Trophoblast cell (in vitro differentiated cells and primary cell): ENCODE data around the gene KCNMA1.

Experiments
- DNase-seq, 2 donors: peaks; one replicate each; pipeline ENCODE4 v3.0.0-alpha.2; 2016
- H2AFZ ChIP-seq: 2 replicates; pipeline ENCODE4 v1.6.1; 2013; ENCODE audit warnings: low read length, moderate library complexity, mild to moderate bottlenecking; ENCODE audit not compliant: insufficient read depth, poor library complexity
- H2AK5ac ChIP-seq: 2 replicates; pipeline ENCODE4 v1.6.1; 2013; ENCODE audit warnings: mild to moderate bottlenecking, low read length
- H2BK120ac ChIP-seq: 2 replicates; pipeline ENCODE4 v1.6.1; 2013; ENCODE audit warnings: low read length, mild to moderate bottlenecking, moderate library complexity; ENCODE audit not compliant: insufficient read depth, poor library complexity
- H2BK12ac ChIP-seq: 2 replicates; pipeline ENCODE4 v1.6.1; 2013; ENCODE audit warnings: mild to moderate bottlenecking, low read length, moderate library complexity
- H2BK5ac ChIP-seq: 2 replicates; pipeline ENCODE4 v1.6.1; 2013; ENCODE audit warnings: low read length, low read depth, moderate library complexity, mild to moderate bottlenecking; ENCODE audit not compliant: poor library complexity
- H3K14ac ChIP-seq: 2 replicates; pipeline ENCODE4 v1.6.1; 2013; ENCODE audit warnings: mild to moderate bottlenecking, low read length
- H3K18ac ChIP-seq: 2 replicates; pipeline ENCODE4 v1.6.1; 2013; ENCODE audit warnings: mild to moderate bottlenecking, low read length
- H3K23ac ChIP-seq: 2 replicates; pipeline ENCODE4 v1.6.1; 2013; ENCODE audit warnings: low read length
- H3K27ac ChIP-seq: 2 replicates; pipeline ENCODE4 v1.5.1; 2013; ENCODE audit warnings: low read depth, mild to moderate bottlenecking, inconsistent platforms, low read length, moderate library complexity
- H3K27me3 ChIP-seq: 2 replicates; pipeline ENCODE4 v1.6.1; 2013; ENCODE audit warnings: inconsistent platforms, mild to moderate bottlenecking, low read length, moderate library complexity; ENCODE audit not compliant: insufficient read depth
- H3K36me3 ChIP-seq, 2 experiments: 1 replicate in 1 of 2; 2 replicates in 1 of 2; pipeline ENCODE4 v1.6.1; 2013; ENCODE audit warnings: low read length in 2 of 2, mild to moderate bottlenecking in 2 of 2, moderate library complexity in 1 of 2; ENCODE audit not compliant: insufficient read depth in 2 of 2, control insufficient read depth in 1 of 2
- H3K4ac ChIP-seq: 2 replicates; pipeline ENCODE4 v1.6.1; 2013; ENCODE audit warnings: low read depth, mild to moderate bottlenecking, low read length, moderate library complexity
- H3K4me1 ChIP-seq, 2 experiments: 1 replicate in 1 of 2; 2 replicates in 1 of 2; pipeline ENCODE4 v1.6.1; 2013; ENCODE audit warnings: low read length in 2 of 2, mild to moderate bottlenecking in 2 of 2, moderate library complexity in 1 of 2; ENCODE audit not compliant: insufficient read depth in 2 of 2, control insufficient read depth in 1 of 2
- H3K4me2 ChIP-seq: 2 replicates; pipeline ENCODE4 v1.6.1; 2013; ENCODE audit warnings: inconsistent platforms, mild to moderate bottlenecking, low read length, moderate library complexity
- H3K4me3 ChIP-seq: 2 replicates; pipeline ENCODE4 v1.5.1; 2013; ENCODE audit warnings: mild to moderate bottlenecking, low read depth, low read length, inconsistent platforms
- H3K79me1 ChIP-seq: one replicate; pipeline ENCODE4 v1.6.1; 2013; ENCODE audit warnings: low read length
- H3K79me2 ChIP-seq: 2 replicates; pipeline ENCODE4 v1.6.1; 2013; ENCODE audit warnings: low read length, mild to moderate bottlenecking; ENCODE audit not compliant: control insufficient read depth, insufficient read depth, poor library complexity
- H3K9ac ChIP-seq: 2 replicates; pipeline ENCODE4 v1.6.1; 2013; ENCODE audit warnings: mild to moderate bottlenecking, low read length
- H3K9me3 ChIP-seq: 2 replicates; pipeline ENCODE4 v1.6.1; 2013; ENCODE audit warnings: low read depth, mild to moderate bottlenecking, control low read depth, inconsistent platforms, low read length; ENCODE audit not compliant: insufficient read depth
- H4K12ac ChIP-seq: 2 replicates; pipeline ENCODE4 v1.6.1; 2013; ENCODE audit warnings: low read depth, mild to moderate bottlenecking, low read length, moderate library complexity
- H4K8ac ChIP-seq: 2 replicates; pipeline ENCODE4 v1.6.1; 2013; ENCODE audit warnings: low read depth, mild to moderate bottlenecking, low read length, moderate library complexity
- H4K91ac ChIP-seq: one replicate; pipeline ENCODE4 v1.6.1; 2013; ENCODE audit warnings: low read depth, mild to moderate bottlenecking, low read length, moderate library complexity
- WGBS: extraction: QIAGEN DNeasy Blood & Tissue Kit; methylation state at CpG from one replicate; pipeline ENCODE4 v1.1.7; 2013; ENCODE audit warnings: missing lambda C conversion rate; ENCODE audit not compliant: insufficient read length, insufficient coverage; ENCODE audit errors: extremely low coverage; 5-methylcytosine and 5-hydroxymethylcytosine counted together

KCNMA1 gene

GRCh38 chr10:77541247-77541646 lies 96.4 kb downstream of the KCNMA1 start:
- H2AK5ac ChIP-seq: no peak overlapping the region
- WGBS: no CpG with 5 or more reads among the region's 1 CpG
- H4K8ac ChIP-seq: no peak overlapping the region
- no peak for DNase-seq
- H2BK12ac ChIP-seq: no peak overlapping the region
- peaks cover 0 to 4% of the 10 kb centered on the region in 2 experiments for H3K36me3 ChIP-seq
- H2BK120ac ChIP-seq: no peak overlapping the region
- H3K27me3 ChIP-seq: no peaks in the 10 kb centered on the region
- H3K18ac ChIP-seq: no peak overlapping the region
- no peak overlapping the region for H3K14ac ChIP-seq
- H3K27ac ChIP-seq: no peak overlapping the region
- H4K91ac ChIP-seq: no peak overlapping the region
- no peak overlapping the region for H3K4me3 ChIP-seq
- H2BK5ac ChIP-seq: no peak overlapping the region
- H3K4me1 ChIP-seq: peaks cover 14 to 17% of the 10 kb centered on the region in 2 experiments
- no peaks in the 10 kb centered on the region for H3K9me3 ChIP-seq
- no peaks in the 10 kb centered on the region for H3K79me2 ChIP-seq
- H3K23ac ChIP-seq: no peak overlapping the region
- peaks cover 9% of the 10 kb centered on the region for H3K79me1 ChIP-seq
- no peak overlapping the region for H3K4ac ChIP-seq
- no peak overlapping the region for H3K4me2 ChIP-seq
- no peak overlapping the region for H4K12ac ChIP-seq
- H3K9ac ChIP-seq: no peak overlapping the region
- H2AFZ ChIP-seq: no peak overlapping the region

DNA sequence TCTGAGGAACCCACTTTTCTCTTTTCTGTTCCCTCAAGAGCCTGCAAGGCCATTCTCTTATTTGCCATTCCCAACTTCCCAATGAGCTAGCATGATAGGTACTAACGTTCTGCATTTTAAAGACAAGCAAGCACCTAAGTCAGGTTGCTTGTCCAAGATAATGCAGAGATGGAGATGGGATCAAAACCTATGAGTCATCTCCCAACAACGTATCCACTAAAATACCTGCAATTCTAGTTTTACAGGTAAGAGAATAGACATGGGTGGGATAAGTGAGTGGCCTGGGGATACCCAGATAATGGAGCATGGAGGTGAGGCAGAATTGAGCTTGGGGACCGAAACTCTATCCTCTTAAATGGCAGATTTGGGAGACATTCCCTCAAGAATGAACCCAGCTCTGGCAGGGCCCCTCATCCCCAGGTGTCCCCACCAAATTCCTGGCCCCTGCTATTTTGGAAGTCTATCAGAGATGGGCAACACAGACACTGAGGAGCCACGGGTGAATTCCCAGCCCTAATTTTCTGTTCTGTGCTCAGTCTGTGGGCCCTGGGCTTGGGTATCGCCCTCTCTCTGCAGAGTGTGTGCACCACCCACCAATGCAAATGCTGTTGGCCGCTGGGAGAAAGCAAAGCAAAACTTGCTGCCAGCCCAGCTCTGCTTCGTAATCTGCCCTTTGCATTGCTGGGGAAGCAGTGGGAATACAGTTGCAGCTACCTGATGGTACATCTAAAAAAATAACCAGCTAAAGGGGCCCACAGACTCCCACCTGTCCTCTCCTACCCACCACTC lies 98.3 kb downstream of the KCNMA1 start:
- peak overlapping the region; percentile 83 for H3K14ac ChIP-seq
- peak overlapping the region; percentile 72 for H2BK120ac ChIP-seq
- peak overlapping the region; percentile 5 for H3K4me2 ChIP-seq
- no peaks in the 10 kb centered on the region for H3K79me2 ChIP-seq
- H3K27ac ChIP-seq: peak overlapping the region; percentile 40
- no peak overlapping the region for H3K23ac ChIP-seq
- peak overlapping the region; percentile 61 for H4K8ac ChIP-seq
- peaks cover 14 to 17% of the 10 kb centered on the region in 2 experiments for H3K4me1 ChIP-seq
- peak in 1 of 2 donors; percentile 76 for DNase-seq
- H3K9me3 ChIP-seq: no peaks in the 10 kb centered on the region
- peak overlapping the region; percentile 15 for H2BK12ac ChIP-seq
- H3K36me3 ChIP-seq: peaks cover 0 to 4% of the 10 kb centered on the region in 2 experiments
- H4K91ac ChIP-seq: no peak overlapping the region
- no peaks in the 10 kb centered on the region for H3K27me3 ChIP-seq
- no peak overlapping the region for H3K4ac ChIP-seq
- no peak overlapping the region for H3K4me3 ChIP-seq
- H3K79me1 ChIP-seq: peaks cover 9% of the 10 kb centered on the region
- peak overlapping the region; percentile 25 for H3K18ac ChIP-seq
- no peak overlapping the region for H3K9ac ChIP-seq
- H2AK5ac ChIP-seq: no peak overlapping the region
- peak overlapping the region; percentile 4 for H2BK5ac ChIP-seq
- no CpG with 5 or more reads among the region's 7 CpGs for WGBS
- no peak overlapping the region for H4K12ac ChIP-seq
- H2AFZ ChIP-seq: no peak overlapping the region

- no peak overlapping the region for H2AFZ ChIP-seq
- no peak overlapping the region for H3K14ac ChIP-seq
- H2AK5ac ChIP-seq: no peak overlapping the region
- no peak overlapping the region for H4K12ac ChIP-seq
- H3K23ac ChIP-seq: no peak overlapping the region
- H3K9ac ChIP-seq: no peak overlapping the region
- no peak overlapping the region for H4K8ac ChIP-seq
- no peak overlapping the region for H2BK5ac ChIP-seq
- no peak overlapping the region for H3K27ac ChIP-seq
- peaks cover 15 to 22% of the 10 kb centered on the region in 2 experiments for H3K4me1 ChIP-seq
- no peaks in the 10 kb centered on the region for H3K27me3 ChIP-seq
- no peaks in the 10 kb centered on the region for H3K9me3 ChIP-seq
- H3K79me1 ChIP-seq: peaks cover 9% of the 10 kb centered on the region
- DNase-seq: no peak
- H2BK120ac ChIP-seq: no peak overlapping the region
- H3K4ac ChIP-seq: no peak overlapping the region
- H3K18ac ChIP-seq: peak overlapping the region; percentile 4
- H3K79me2 ChIP-seq: no peaks in the 10 kb centered on the region
- peaks cover 0 to 4% of the 10 kb centered on the region in 2 experiments for H3K36me3 ChIP-seq
- no peak overlapping the region for H3K4me2 ChIP-seq
- H2BK12ac ChIP-seq: peak overlapping the region; percentile 8
- H3K4me3 ChIP-seq: no peak overlapping the region
- no peak overlapping the region for H4K91ac ChIP-seq
- 100% methylated on average over 2 of the region's 13 CpGs for WGBS
Observed at GRCh38 chr10:77537720-77538373, 99.8 kb downstream of the KCNMA1 start.

- Histone ChIP-seq H3K79me1 (peaks cover 10% of the 10 kb centered on the region), H3K4ac (no peak overlapping the region), H2BK5ac (no peak overlapping the region), H3K4me2 (no peak overlapping the region), H3K18ac (no peak overlapping the region), H4K8ac (no peak overlapping the region), H3K23ac (no peak overlapping the region), H3K4me1 (peaks cover 17 to 25% of the 10 kb centered on the region in 2 experiments), H3K4me3 (no peak overlapping the region), H3K14ac (no peak overlapping the region), H3K9ac (no peak overlapping the region), H4K12ac (no peak overlapping the region), H2AK5ac (no peak overlapping the region), H3K27ac (no peak overlapping the region), H3K36me3 (peaks cover 0 to 4% of the 10 kb centered on the region in 2 experiments), H2AFZ (no peak overlapping the region), H2BK12ac (peak overlapping the region; percentile 5), H3K79me2 (no peaks in the 10 kb centered on the region), H3K27me3 (no peaks in the 10 kb centered on the region), H4K91ac (no peak overlapping the region), H2BK120ac (no peak overlapping the region), H3K9me3 (no peaks in the 10 kb centered on the region)
- no peak for DNase-seq
- no CpG with 5 or more reads among the region's 2 CpGs for WGBS
Observed at GRCh38 chr10:77537071-77537470, 100.5 kb downstream of the KCNMA1 start.
